ENCODE data around the gene NUDT15.

Gene NUDT15

DNA sequence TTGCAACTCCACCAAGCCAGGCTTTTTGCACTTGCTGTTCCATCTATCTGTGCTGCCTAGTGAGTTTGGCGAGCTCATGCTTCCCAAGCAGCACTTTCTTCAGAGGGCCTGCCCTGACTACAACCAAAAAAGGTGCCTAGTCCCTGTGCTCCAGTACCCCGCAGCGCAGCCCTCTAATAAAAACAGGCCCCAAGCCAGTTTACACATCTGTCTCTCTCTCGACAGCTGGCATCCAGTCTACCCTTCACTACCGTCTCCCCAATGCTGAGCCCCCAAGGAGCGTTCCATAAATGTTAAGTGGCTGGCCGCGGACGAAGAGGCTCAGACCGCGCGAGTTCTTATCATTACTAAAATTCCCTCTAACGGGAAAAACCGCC is 56.9 kb downstream of the NUDT15 start:
- TF ChIP-seq, protein P1, sequence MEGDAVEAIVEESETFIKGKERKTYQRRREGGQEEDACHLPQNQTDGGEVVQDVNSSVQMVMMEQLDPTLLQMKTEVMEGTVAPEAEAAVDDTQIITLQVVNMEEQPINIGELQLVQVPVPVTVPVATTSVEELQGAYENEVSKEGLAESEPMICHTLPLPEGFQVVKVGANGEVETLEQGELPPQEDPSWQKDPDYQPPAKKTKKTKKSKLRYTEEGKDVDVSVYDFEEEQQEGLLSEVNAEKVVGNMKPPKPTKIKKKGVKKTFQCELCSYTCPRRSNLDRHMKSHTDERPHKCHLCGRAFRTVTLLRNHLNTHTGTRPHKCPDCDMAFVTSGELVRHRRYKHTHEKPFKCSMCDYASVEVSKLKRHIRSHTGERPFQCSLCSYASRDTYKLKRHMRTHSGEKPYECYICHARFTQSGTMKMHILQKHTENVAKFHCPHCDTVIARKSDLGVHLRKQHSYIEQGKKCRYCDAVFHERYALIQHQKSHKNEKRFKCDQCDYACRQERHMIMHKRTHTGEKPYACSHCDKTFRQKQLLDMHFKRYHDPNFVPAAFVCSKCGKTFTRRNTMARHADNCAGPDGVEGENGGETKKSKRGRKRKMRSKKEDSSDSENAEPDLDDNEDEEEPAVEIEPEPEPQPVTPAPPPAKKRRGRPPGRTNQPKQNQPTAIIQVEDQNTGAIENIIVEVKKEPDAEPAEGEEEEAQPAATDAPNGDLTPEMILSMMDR (IDR thresholded peaks at IDR 0.05; ENCODE audit: insufficient read depth, low read length, poor library complexity, severe bottlenecking): no peak
- no peak for DNase-seq (ENCODE audit: extremely low read depth, insufficient read length)

DNA sequence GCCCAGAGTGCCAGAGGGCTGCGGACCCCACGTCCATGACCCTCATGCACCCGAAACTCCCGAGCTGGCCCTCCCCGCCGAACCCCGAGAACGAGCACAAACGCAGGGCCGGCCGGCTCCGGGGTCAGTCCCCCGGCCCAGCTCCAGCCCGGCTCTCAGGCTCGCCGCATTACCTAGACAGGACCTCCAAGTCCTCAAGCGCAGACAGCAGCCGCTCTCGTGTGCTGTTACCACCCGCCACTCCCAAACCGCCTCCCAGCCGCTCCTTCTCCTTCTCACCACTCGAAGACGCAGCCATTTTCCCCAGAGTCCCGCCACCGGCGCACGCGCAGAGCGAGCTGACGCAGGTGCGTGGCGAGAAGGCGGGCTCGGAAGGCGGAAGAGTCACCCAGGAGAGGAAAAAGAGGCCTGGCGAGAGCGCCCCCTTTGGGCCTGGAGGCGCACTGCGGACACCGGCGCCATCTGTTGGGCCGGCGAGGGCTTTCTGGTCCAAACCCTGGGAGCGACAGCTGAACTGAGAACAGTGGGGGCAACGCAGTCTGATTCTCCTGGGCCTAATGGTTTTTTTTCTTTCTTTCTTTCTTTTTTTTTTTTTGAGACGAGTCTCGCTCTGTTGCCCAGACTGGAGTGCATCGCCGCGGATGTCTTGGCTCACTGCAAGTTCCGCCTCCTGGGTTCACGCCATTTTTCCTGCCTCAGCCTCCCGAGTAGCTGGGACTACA is 57.4 kb downstream of the NUDT15 start, which contains the start of gene MED4:
MED4 (minus strand) TSS at position 324 of the 722 bp plus-strand sequence; CDS start at position 298, 26 bp downstream.
- Histone ChIP-seq H3K27me3 (replicated peaks; ENCODE audit: control insufficient read depth, insufficient read depth, low read length) (no peaks in the 10 kb centered on the region), H3K4me3 (replicated peaks; ENCODE audit: low read depth, low read length) (peak within 1 kb of the TSS; percentile 72), H3K36me3 (ENCODE audit: control insufficient read depth, insufficient read depth, low read length) (no peaks in the 10 kb centered on the region)
- peak; percentile 97 for DNase-seq (ENCODE audit: extremely low read depth, insufficient read length)
- TF ChIP-seq, protein P1 (IDR thresholded peaks at IDR 0.05; ENCODE audit: insufficient read depth, low read length, poor library complexity, severe bottlenecking): peak; percentile 100

More for the DNA sequence above, 56.9 kb downstream of the NUDT15 start:
- Histone ChIP-seq H3K4me3 (replicated peaks; ENCODE audit: low read depth, low read length) (peak overlapping the region; percentile 72), H3K27me3 (replicated peaks; ENCODE audit: control insufficient read depth, insufficient read depth, low read length) (no peaks in the 10 kb centered on the region), H3K36me3 (ENCODE audit: control insufficient read depth, insufficient read depth, low read length) (no peaks in the 10 kb centered on the region)

GRCh38 chr13:48096670-48097069 is 59.1 kb downstream of the NUDT15 start:
- Histone ChIP-seq H3K27me3 (replicated peaks; ENCODE audit: control insufficient read depth, insufficient read depth, low read length) (no peaks in the 10 kb centered on the region; the same call in none of the 2 replicates), H3K4me3 (replicated peaks; ENCODE audit: low read depth, low read length) (no peak overlapping the region), H3K36me3 (ENCODE audit: control insufficient read depth, insufficient read depth, low read length) (no peaks in the 10 kb centered on the region)
- TF ChIP-seq, protein P1 (IDR thresholded peaks at IDR 0.05; ENCODE audit: insufficient read depth, low read length, poor library complexity, severe bottlenecking): no peak
- no peak for DNase-seq (ENCODE audit: extremely low read depth, insufficient read length)

Measured in GM06990 (cell line).